ENCODE results near the gene PDCD1. TPM values are rescaled to one million over a fixed set of nuclear protein-coding genes. Genes with fewer than 3 reads are reported as not detected.
"Not testable (repeated sequence)": the region's sequence is repeated elsewhere in the genome, so short reads cannot be mapped to it uniquely, and the experiment has no call there.

Gene PDCD1
- total RNA-seq, 2 experiments from 2014 or later: 19.4 to 20.3 TPM

GRCh38 chr2:241836292-241836691 lies 22.4 kb downstream of the PDCD1 start:
- H3K4me1 Mint-ChIP-seq (ENCODE audit: low read depth): peaks cover 10% of the 10 kb centered on the region
- no peak overlapping the region for H3K4me3 Mint-ChIP-seq
- ATAC-seq (no peak), DNase-seq (no peak)
- H3K27me3 Mint-ChIP-seq: peaks cover 13% of the 10 kb centered on the region
- intact Hi-C loops (cut with micrococcal nuclease): no loop called here
- CTCF ChIA-PET: interaction anchor here (1.2 to 1.4 kb wide), 4 partner anchors 24 to 110 kb away, joined by 3 to 4 read pairs (median 4); no protein-coding TSS in a partner anchor
- no peaks in the 10 kb centered on the region for H3K9me3 Mint-ChIP-seq
- H3K27ac Mint-ChIP-seq: no peak overlapping the region
- H3K36me3 Mint-ChIP-seq (ENCODE audit: low read depth): no peaks in the 10 kb centered on the region
- TF ChIP-seq CTCF (IDR thresholded peaks at IDR 0.05): no peak
- POLR2A ChIA-PET: interaction anchor here (1.1 kb wide), 1 partner anchor 33 kb away, joined by 3 read pairs; no protein-coding TSS in a partner anchor

GRCh38 chr2:241835611-241836010 lies 23.1 kb downstream of the PDCD1 start:
- peaks cover 10% of the 10 kb centered on the region for H3K4me1 Mint-ChIP-seq (ENCODE audit: low read depth)
- no peak overlapping the region for H3K27ac Mint-ChIP-seq
- no peaks in the 10 kb centered on the region for H3K36me3 Mint-ChIP-seq (ENCODE audit: low read depth)
- intact Hi-C loops (cut with micrococcal nuclease): no loop called here
- ChIA-PET POLR2A (no interaction called here), CTCF (interaction anchor here (0.8 to 1.4 kb wide), 3 partner anchors 25 to 43 kb away, joined by 3 to 4 read pairs (median 3); no protein-coding TSS in a partner anchor)
- no peak for TF ChIP-seq CTCF (IDR thresholded peaks at IDR 0.05)
- peaks cover 13% of the 10 kb centered on the region for H3K27me3 Mint-ChIP-seq
- ATAC-seq (no peak), DNase-seq (peak; percentile 33)
- H3K4me3 Mint-ChIP-seq: no peak overlapping the region
- H3K9me3 Mint-ChIP-seq: no peaks in the 10 kb centered on the region

GRCh38 chr2:241834527-241835210 lies 24.0 kb downstream of the PDCD1 start:
- H3K4me3 Mint-ChIP-seq: no peak overlapping the region

GRCh38 chr2:241833756-241834526 lies 24.8 kb downstream of the PDCD1 start:
- H3K36me3 Mint-ChIP-seq (ENCODE audit: low read depth); ATAC-seq; POLR2A ChIA-PET; H3K4me1 Mint-ChIP-seq (ENCODE audit: low read depth); DNase-seq; H3K4me3 Mint-ChIP-seq; H3K27ac Mint-ChIP-seq; H3K9me3 Mint-ChIP-seq; intact Hi-C loops (cut with micrococcal nuclease): not testable (repeated sequence)
- H3K27me3 Mint-ChIP-seq: peaks cover 15% of the 10 kb centered on the region
- CTCF ChIA-PET: interaction anchor here (0.9 kb wide), 1 partner anchor 105 kb away, joined by 3 read pairs; no protein-coding TSS in a partner anchor

More at GRCh38 chr2:241834527-241835210, 24.0 kb downstream of the PDCD1 start:
- TF ChIP-seq CTCF (IDR thresholded peaks at IDR 0.05): no peak
- DNase-seq (no peak), ATAC-seq (no peak)
- intact Hi-C loops (cut with micrococcal nuclease): no loop called here
- Mint-ChIP-seq H3K27me3 (peaks cover 15% of the 10 kb centered on the region), H3K4me1 (ENCODE audit: low read depth) (peaks cover 10% of the 10 kb centered on the region), H3K36me3 (ENCODE audit: low read depth) (no peaks in the 10 kb centered on the region), H3K27ac (no peak overlapping the region), H3K9me3 (no peaks in the 10 kb centered on the region)
- ChIA-PET POLR2A (no interaction called here), CTCF (interaction anchor here (0.8 to 1.4 kb wide), 4 partner anchors 24 to 106 kb away, joined by 3 to 4 read pairs (median 3); no protein-coding TSS in a partner anchor)

GRCh38 chr2:241833101-241833663 lies 25.5 kb downstream of the PDCD1 start:
- DNase-seq (no peak), ATAC-seq (no peak)
- Mint-ChIP-seq H3K27me3 (peaks cover 14% of the 10 kb centered on the region), H3K4me3 (no peak overlapping the region), H3K27ac (no peak overlapping the region), H3K9me3 (peaks cover 3% of the 10 kb centered on the region), H3K4me1 (ENCODE audit: low read depth) (peaks cover 10% of the 10 kb centered on the region), H3K36me3 (ENCODE audit: low read depth) (no peaks in the 10 kb centered on the region)
- no peak for TF ChIP-seq CTCF (IDR thresholded peaks at IDR 0.05)
- POLR2A ChIA-PET: no interaction called here
- CTCF ChIA-PET: no interaction called here
- intact Hi-C loops (cut with micrococcal nuclease): no loop called here

Data from activated CD8-positive, alpha-beta T cell treated with anti-CD3 and anti-CD28 coated beads for 36 hours (primary cell).